Activated CD4-positive, alpha-beta T cell treated with anti-CD3 and anti-CD28 coated beads, Interleukin-2, amount 50 U/mL, for 24 hours (primary cell): Measurements from ENCODE around the gene PDE4D.

ENCODE experiments used
- DNase-seq, 2 donors: peaks; one replicate each; pipeline ENCODE4 v3.0.0-alpha.2; 2020; ENCODE audit warnings: low read depth in 1 of 2, low spot score in 1 of 2

Gene PDE4D

GRCh38 chr5:59560553-59560952, 333.0 kb downstream of the PDE4D start:
- no peak for DNase-seq

GRCh38 chr5:59559847-59560246, 333.7 kb downstream of the PDE4D start:
- DNase-seq = no peak

GRCh38 chr5:59559323-59559722, 334.2 kb downstream of the PDE4D start:
- no peak for DNase-seq

GRCh38 chr5:59558501-59558900, 335.0 kb downstream of the PDE4D start:
- DNase-seq = no peak

- no peak for DNase-seq
These were observed 336.0 kb downstream of the PDE4D start for GRCh38 chr5:59557572-59557971.

GRCh38 chr5:59555596-59555995, 337.9 kb downstream of the PDE4D start:
- DNase-seq = no peak

- no peak for DNase-seq
These were observed 339.0 kb downstream of the PDE4D start for GRCh38 chr5:59554501-59554900.

GRCh38 chr5:59553992-59554391, 339.5 kb downstream of the PDE4D start:
- DNase-seq = no peak

- no peak for DNase-seq
These were observed 344.6 kb downstream of the PDE4D start for GRCh38 chr5:59548807-59549357.

GRCh38 chr5:59547731-59548130, 345.8 kb downstream of the PDE4D start:
- no peak for DNase-seq

- DNase-seq = no peak
These were observed 349.0 kb downstream of the PDE4D start for GRCh38 chr5:59544573-59544972.

- DNase-seq = no peak
These were observed 349.6 kb downstream of the PDE4D start for GRCh38 chr5:59543821-59544442.

- no peak for DNase-seq
These were observed 350.4 kb downstream of the PDE4D start for GRCh38 chr5:59542851-59543820.

- DNase-seq = no peak
These were observed 351.2 kb downstream of the PDE4D start for GRCh38 chr5:59542306-59542705.

GRCh38 chr5:59540366-59540765, 353.2 kb downstream of the PDE4D start:
- no peak for DNase-seq

- no peak for DNase-seq
These were observed 354.8 kb downstream of the PDE4D start for GRCh38 chr5:59538750-59539121.

GRCh38 chr5:59537961-59538749, 355.4 kb downstream of the PDE4D start:
- DNase-seq = no peak

GRCh38 chr5:59536875-59537274, 356.7 kb downstream of the PDE4D start:
- no peak for DNase-seq

GRCh38 chr5:59535561-59535960, 358.0 kb downstream of the PDE4D start:
- DNase-seq = no peak

GRCh38 chr5:59533730-59534108, 359.8 kb downstream of the PDE4D start:
- DNase-seq = no peak

GRCh38 chr5:59532979-59533729, 360.4 kb downstream of the PDE4D start:
- no peak for DNase-seq
